GM21825 (cell line): ENCODE results near the gene CFTR.

Source experiments
- ATAC-seq: cut with Tn5 transposase; IDR thresholded peaks from one replicate; pipeline ENCODE4 v1.9.1; 2021; ENCODE audit warnings: mild to moderate bottlenecking, moderate library complexity; ENCODE audit not compliant: unreplicated experiment

CFTR gene

DNA sequence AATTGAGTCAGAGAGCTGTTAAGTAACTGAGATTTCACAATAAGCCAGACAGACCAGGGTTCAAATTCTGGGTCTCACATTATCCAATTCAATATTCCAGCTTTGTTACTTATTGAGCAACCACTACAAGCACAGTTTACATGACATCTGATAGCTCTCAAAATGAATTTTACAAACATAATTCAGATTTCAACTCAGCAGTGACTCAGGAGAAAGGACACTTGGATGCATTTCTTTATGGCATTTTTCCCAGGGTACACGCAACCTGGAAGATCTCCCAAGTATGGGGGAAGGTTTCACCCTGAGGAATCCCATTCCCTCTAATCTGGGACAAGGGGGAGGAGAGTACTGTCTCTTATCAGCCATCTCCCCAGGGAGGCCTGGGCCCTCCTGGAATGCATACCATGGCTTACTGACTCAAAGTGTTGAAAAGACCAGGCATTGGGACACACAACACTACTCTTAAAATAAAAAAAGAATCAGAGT is 102.4 kb downstream of the CFTR start:
- no peak for ATAC-seq

GRCh38 chr7:117587931-117588330 is 108.1 kb downstream of the CFTR start:
- ATAC-seq: no peak

DNA sequence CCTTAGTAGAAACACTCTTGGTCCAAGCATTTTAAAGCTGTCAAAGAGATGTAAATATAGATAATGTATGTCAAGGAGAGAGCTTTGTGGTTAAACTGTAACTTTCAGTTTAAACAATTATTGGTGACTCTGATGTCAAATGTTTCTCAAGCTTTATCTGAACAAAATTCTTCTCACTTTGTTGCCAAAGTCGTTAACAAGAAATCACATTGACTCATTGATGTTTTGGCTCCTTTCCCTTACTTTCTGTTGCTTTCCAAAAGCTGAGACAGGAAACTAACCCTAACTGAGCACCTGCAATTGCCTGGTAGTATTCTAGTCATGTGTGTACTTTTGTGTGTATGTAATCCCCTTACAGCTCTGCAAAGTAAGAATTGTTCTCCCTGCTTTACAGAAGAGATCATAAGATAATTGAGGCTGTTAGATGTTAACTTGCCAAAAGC is 108.5 kb downstream of the CFTR start:
- no peak for ATAC-seq

DNA sequence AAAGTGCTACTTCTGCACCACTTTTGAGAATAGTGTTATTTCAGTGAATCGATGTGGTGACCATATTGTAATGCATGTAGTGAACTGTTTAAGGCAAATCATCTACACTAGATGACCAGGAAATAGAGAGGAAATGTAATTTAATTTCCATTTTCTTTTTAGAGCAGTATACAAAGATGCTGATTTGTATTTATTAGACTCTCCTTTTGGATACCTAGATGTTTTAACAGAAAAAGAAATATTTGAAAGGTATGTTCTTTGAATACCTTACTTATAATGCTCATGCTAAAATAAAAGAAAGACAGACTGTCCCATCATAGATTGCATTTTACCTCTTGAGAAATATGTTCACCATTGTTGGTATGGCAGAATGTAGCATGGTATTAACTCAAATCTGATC is 110.4 kb downstream of the CFTR start:
- no peak for ATAC-seq

- no peak for ATAC-seq
Observed at GRCh38 chr7:117592011-117592635, 112.3 kb downstream of the CFTR start.

GRCh38 chr7:117596134-117596533 is 116.3 kb downstream of the CFTR start:
- no peak for ATAC-seq

- no peak for ATAC-seq
Observed at GRCh38 chr7:117597755-117598154, 117.9 kb downstream of the CFTR start.

DNA sequence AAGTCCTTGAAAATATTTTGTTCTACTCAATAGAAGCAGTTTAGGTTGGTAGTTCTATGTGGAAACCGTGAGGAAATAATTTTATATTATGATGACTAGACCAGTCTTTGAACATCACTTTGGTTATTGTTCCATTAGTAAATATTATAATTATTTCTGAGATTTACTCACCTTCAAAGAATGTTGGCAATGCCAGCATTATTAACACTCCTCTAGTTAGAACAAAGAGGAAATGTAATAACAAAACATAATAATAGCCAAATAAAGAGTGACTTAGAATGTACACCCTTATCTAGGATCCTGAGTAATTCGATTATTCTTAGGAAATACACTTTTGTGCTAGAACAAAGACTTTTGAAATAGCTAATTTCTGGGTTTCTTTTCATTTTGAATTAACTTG is 121.1 kb downstream of the CFTR start:
- ATAC-seq: no peak

DNA sequence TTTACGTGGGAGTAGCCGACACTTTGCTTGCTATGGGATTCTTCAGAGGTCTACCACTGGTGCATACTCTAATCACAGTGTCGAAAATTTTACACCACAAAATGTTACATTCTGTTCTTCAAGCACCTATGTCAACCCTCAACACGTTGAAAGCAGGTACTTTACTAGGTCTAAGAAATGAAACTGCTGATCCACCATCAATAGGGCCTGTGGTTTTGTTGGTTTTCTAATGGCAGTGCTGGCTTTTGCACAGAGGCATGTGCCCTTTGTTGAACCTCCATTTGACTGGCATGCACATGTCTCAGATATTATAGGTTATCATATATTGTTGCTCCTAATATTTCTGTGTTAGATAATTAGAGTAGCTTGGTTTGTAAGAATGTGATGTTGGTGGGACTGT is 123.8 kb downstream of the CFTR start:
- ATAC-seq: no peak

- no peak for ATAC-seq
Observed at GRCh38 chr7:117605712-117606111, 125.9 kb downstream of the CFTR start.

DNA sequence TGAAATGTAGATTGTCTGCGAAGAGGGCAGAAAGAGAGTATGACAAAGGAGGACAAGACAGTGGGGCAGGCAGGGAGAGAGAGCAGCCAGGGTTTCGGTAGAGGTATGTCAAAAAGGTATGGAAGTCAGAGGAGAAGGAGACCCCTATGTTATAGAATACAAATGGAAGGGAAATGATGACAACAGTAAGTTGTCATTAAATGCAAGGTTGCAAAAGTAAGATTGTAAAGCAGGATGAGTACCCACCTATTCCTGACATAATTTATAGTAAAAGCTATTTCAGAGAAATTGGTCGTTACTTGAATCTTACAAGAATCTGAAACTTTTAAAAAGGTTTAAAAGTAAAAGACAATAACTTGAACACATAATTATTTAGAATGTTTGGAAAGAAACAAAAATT is 126.3 kb downstream of the CFTR start:
- no peak for ATAC-seq

DNA sequence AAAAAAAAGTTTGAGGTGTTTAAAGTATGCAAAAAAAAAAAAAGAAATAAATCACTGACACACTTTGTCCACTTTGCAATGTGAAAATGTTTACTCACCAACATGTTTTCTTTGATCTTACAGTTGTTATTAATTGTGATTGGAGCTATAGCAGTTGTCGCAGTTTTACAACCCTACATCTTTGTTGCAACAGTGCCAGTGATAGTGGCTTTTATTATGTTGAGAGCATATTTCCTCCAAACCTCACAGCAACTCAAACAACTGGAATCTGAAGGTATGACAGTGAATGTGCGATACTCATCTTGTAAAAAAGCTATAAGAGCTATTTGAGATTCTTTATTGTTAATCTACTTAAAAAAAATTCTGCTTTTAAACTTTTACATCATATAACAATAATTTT is 130.6 kb downstream of the CFTR start:
- ATAC-seq: no peak

DNA sequence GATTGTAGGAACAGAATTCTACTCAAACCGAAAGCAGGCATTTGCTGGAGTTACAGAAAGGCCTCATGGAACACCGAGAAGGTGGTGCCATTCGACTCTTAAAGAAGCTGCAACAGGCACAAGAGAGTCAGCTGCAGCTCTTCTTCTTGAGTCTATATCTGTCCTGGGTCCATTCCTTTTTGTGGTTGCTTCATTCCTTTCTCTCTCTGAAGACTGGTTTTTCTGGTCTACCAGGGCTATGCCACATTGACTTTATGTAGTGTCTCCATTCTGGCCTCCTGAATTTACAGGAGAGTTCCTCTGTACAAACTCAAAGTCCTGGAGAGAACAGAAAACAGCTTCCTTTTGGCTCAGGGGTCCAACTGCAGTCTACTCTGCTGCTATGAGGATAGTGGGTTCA is 132.8 kb downstream of the CFTR start:
- no peak for ATAC-seq

DNA sequence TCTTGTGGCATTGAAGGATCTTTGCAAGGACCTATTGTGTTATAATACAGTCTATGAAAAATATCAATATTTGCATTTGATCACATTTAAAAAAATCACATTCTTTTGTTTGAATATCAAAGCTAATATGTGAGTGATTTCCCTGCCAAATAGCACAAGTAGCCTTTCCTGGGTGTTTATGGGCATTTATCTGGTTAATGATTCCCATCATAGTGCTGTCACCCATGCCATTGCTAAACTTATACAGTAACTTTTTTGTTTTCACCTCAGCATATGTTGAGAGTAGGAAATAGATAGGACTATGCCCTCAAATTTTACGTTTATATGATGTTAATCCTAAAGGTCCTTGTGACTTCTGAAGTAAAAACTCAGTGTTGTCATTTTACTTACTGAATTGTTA is 136.9 kb downstream of the CFTR start:
- no peak for ATAC-seq

- ATAC-seq: no peak
Observed at GRCh38 chr7:117619681-117620080, 139.9 kb downstream of the CFTR start.

DNA sequence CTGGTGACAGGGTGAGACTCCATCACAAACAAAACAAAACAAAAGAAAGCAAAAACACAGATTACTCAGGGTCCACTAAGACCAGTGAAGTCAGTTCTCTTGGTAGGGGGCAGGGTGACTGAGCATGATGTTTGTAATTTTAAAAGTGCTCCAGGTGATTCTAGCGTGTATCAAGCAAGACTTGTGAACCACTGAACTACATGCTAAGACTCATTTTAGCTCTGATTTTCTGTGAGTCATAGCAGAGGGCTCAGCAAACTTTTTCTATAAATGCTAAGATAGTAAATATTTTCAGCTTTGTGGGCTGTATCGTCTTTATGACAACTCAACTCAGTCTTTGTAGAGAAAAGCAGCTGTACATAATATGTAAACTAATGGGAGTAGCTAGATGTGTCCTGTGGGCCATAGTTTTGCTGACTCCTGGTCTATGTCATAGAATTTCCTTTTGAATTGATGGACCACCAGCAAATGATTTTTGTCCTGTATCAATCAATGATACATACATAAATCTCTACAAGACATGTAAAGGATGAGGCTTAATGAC is 141.3 kb downstream of the CFTR start:
- ATAC-seq: no peak

GRCh38 chr7:117623606-117624005 is 143.8 kb downstream of the CFTR start:
- ATAC-seq: no peak

GRCh38 chr7:117630501-117630900 is 150.7 kb downstream of the CFTR start:
- ATAC-seq: no peak

- no peak for ATAC-seq
Observed at GRCh38 chr7:117630907-117631564, 151.2 kb downstream of the CFTR start.

GRCh38 chr7:117631652-117632051 is 151.8 kb downstream of the CFTR start:
- no peak for ATAC-seq

DNA sequence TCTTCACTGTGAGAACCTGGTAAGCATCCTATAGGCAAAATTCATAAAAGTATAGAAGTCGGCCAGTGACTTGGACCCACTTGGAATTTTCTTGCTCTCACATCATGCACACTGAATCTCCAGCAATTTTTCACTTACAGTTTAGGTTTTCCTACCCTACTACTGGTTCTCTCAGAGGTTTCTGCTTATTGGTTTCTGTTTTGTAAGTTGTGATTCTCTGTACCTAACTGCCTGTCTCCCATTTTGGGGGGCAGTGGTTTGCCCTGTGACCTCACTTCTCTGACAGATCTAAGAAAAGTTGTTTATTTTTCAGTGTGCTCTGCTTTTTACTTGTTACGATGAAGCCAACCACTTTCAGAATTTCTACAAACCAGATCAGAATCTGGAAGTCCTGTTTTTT is 158.1 kb downstream of the CFTR start:
- no peak for ATAC-seq

DNA sequence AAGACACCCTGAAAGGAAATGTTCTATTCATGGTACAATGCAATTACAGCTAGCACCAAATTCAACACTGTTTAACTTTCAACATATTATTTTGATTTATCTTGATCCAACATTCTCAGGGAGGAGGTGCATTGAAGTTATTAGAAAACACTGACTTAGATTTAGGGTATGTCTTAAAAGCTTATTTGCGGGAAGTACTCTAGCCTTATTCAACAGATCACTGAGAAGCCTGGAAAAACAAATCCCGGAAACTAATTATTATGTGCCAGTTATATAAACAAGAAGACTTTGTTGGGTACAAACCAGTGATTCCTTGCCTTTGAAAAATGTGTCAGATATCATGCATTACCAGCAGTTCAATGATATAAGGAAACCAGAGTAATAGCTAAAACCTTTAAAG is 160.1 kb downstream of the CFTR start:
- no peak for ATAC-seq
